Natural killer cell treated with Interleukin-12 subunit alpha and Interleukin-12 subunit beta and Interleukin-15 and Interleukin-18, amount 100 ng/mL, for 72 hours (primary cell): Measurements from ENCODE around the gene GGT1. TPM values are rescaled to one million over a fixed set of nuclear protein-coding genes. Genes with fewer than 3 reads are reported as not detected.
"Not testable (repeated sequence)": the region's sequence is repeated elsewhere in the genome, so short reads cannot be mapped to it uniquely, and the experiment has no call there.

ENCODE experiments used
- ATAC-seq, 2 donors: fragments of 150-1000 bp; cut with Tn5 transposase in 1 of 2; sonication (Bioruptor Pico), chemical (Tn5 transposase) in 1 of 2; 2 replicates each; pipeline ENCODE4 v1.10.0; 2021
- DNase-seq: peaks from one replicate; pipeline ENCODE4 v3.0.0; 2022; ENCODE audit warnings: low spot score
- H3K27ac Mint-ChIP-seq, 2 donors: 1 replicate in 1 of 2; 2 replicates in 1 of 2; pipeline ENCODE4 v1.8.0; 2022; ENCODE audit warnings: mixed read lengths in 2 of 2, mild to moderate bottlenecking in 1 of 2, moderate library complexity in 1 of 2
- H3K27me3 Mint-ChIP-seq, 2 donors: 1 replicate in 1 of 2; 2 replicates in 1 of 2; pipeline ENCODE4 v1.8.0; 2022; ENCODE audit warnings: mixed read lengths in 2 of 2
- H3K36me3 Mint-ChIP-seq: one replicate; pipeline ENCODE4 v1.8.0; 2022; ENCODE audit warnings: mixed read lengths
- H3K4me1 Mint-ChIP-seq, 2 donors: 1 replicate in 1 of 2; 2 replicates in 1 of 2; pipeline ENCODE4 v1.8.0; 2022; ENCODE audit warnings: low read depth in 2 of 2, mixed read lengths in 2 of 2, mild to moderate bottlenecking in 1 of 2
- H3K4me3 Mint-ChIP-seq: one replicate; pipeline ENCODE4 v1.8.0; 2022; ENCODE audit warnings: mixed read lengths
- H3K9me3 Mint-ChIP-seq: 2 replicates; pipeline ENCODE4 v1.8.0; 2022; ENCODE audit warnings: mixed read lengths
- total RNA-seq, 2 donors: library from RNA; stranded (reverse); gene quantifications; one replicate each; pipeline ENCODE4 v1.2.3, GENCODE V29; 2022

Gene GGT1
- 10 to 100 TPM; 13.7 to 59.5 TPM for total RNA-seq

- H3K36me3 Mint-ChIP-seq, H3K9me3 Mint-ChIP-seq, H3K27me3 Mint-ChIP-seq, DNase-seq, ATAC-seq: not testable (repeated sequence)
- peak within 1 kb of the TSS; percentile 73 to 87 for H3K27ac Mint-ChIP-seq
- peak within 1 kb of the TSS; percentile 75 for H3K4me3 Mint-ChIP-seq
- H3K4me1 Mint-ChIP-seq: peaks cover 20 to 30% of the 10 kb centered on the region in 2 donors
These were observed at the start of gene GGT1 for GRCh38 chr22:24602847-24603769. Gene GGT1, plus strand, starts transcription at chr22:24603193. Its CDS starts 7,889 bp downstream, at chr22:24611082.

GRCh38 chr22:24553597-24554312 is 49.2 kb upstream of the GGT1 start:
- H3K4me1 Mint-ChIP-seq: peaks cover 49 to 57% of the 10 kb centered on the region in 2 donors
- no peak for DNase-seq

GRCh38 chr22:24554313-24555164 is 48.5 kb upstream of the GGT1 start, which contains the start of gene GUCD1:
Gene GUCD1, minus strand, starts transcription at chr22:24555138. Its CDS starts 147 bp downstream, at chr22:24554991.
- H3K27me3 Mint-ChIP-seq: no peaks in the 10 kb centered on the region
- peak within 1 kb of the TSS; percentile 96 to 97 for H3K27ac Mint-ChIP-seq
- H3K9me3 Mint-ChIP-seq: no peaks in the 10 kb centered on the region
- peak within 1 kb of the TSS; percentile 97 for H3K4me3 Mint-ChIP-seq
- DNase-seq: peak; percentile 68
- no peak for ATAC-seq
- peaks cover 54 to 62% of the 10 kb centered on the region in 2 donors for H3K4me1 Mint-ChIP-seq
- peaks cover 24% of the 10 kb centered on the region for H3K36me3 Mint-ChIP-seq

More at GRCh38 chr22:24553597-24554312, 49.2 kb upstream of the GGT1 start:
- no peaks in the 10 kb centered on the region for H3K27me3 Mint-ChIP-seq
- peaks cover 20% of the 10 kb centered on the region for H3K36me3 Mint-ChIP-seq
- H3K9me3 Mint-ChIP-seq: no peaks in the 10 kb centered on the region
- peak overlapping the region; percentile 97 for H3K4me3 Mint-ChIP-seq
- no peak for ATAC-seq
- peak overlapping the region; percentile 96 to 97 for H3K27ac Mint-ChIP-seq

GRCh38 chr22:24555165-24556039 is 47.6 kb upstream of the GGT1 start, which contains the start of gene SNRPD3:
Gene SNRPD3, plus strand, starts transcription at chr22:24555999. Its CDS starts 1,676 bp downstream, at chr22:24557675.
- no peaks in the 10 kb centered on the region for H3K9me3 Mint-ChIP-seq
- peak; percentile 98 for DNase-seq
- H3K27me3 Mint-ChIP-seq: no peaks in the 10 kb centered on the region
- peak; percentile 93 to 94 for ATAC-seq
- H3K36me3 Mint-ChIP-seq: peaks cover 24% of the 10 kb centered on the region
- peak within 1 kb of the TSS; percentile 96 to 97 for H3K27ac Mint-ChIP-seq
- H3K4me1 Mint-ChIP-seq: peaks cover 53 to 59% of the 10 kb centered on the region in 2 donors
- peak within 1 kb of the TSS; percentile 94 for H3K4me3 Mint-ChIP-seq

- Mint-ChIP-seq H3K27ac (no peak overlapping the region), H3K36me3 (peaks cover 24% of the 10 kb centered on the region), H3K27me3 (no peaks in the 10 kb centered on the region), H3K4me3 (no peak overlapping the region), H3K9me3 (no peaks in the 10 kb centered on the region), H3K4me1 (peaks cover 43 to 45% of the 10 kb centered on the region in 2 donors)
- no peak for DNase-seq
- no peak for ATAC-seq
These were observed 43.5 kb upstream of the GGT1 start for GRCh38 chr22:24559471-24559870.

- H3K4me1 Mint-ChIP-seq: peaks cover 39 to 40% of the 10 kb centered on the region in 2 donors
- no peak overlapping the region for H3K27ac Mint-ChIP-seq
- no peak overlapping the region for H3K4me3 Mint-ChIP-seq
- peaks cover 9% of the 10 kb centered on the region for H3K36me3 Mint-ChIP-seq
- no peak for ATAC-seq
- H3K27me3 Mint-ChIP-seq: no peaks in the 10 kb centered on the region
- no peaks in the 10 kb centered on the region for H3K9me3 Mint-ChIP-seq
- DNase-seq: no peak
These were observed 39.7 kb upstream of the GGT1 start for GRCh38 chr22:24563246-24563645.

GRCh38 chr22:24564376-24565058 is 38.5 kb upstream of the GGT1 start:
- no peak for DNase-seq
- Mint-ChIP-seq H3K4me1 (peaks cover 29% of the 10 kb centered on the region in 2 donors), H3K27ac (peak overlapping the region in 1 of 2 donors; percentile 30), H3K27me3 (no peaks in the 10 kb centered on the region), H3K36me3 (peaks cover 3% of the 10 kb centered on the region), H3K4me3 (no peak overlapping the region), H3K9me3 (no peaks in the 10 kb centered on the region)
- no peak for ATAC-seq

GRCh38 chr22:24565077-24565476 is 37.9 kb upstream of the GGT1 start:
- DNase-seq (no peak), ATAC-seq (no peak)
- Mint-ChIP-seq H3K4me3 (no peak overlapping the region), H3K4me1 (peaks cover 29% of the 10 kb centered on the region in 2 donors), H3K27me3 (no peaks in the 10 kb centered on the region), H3K27ac (no peak overlapping the region), H3K36me3 (peaks cover 6% of the 10 kb centered on the region), H3K9me3 (no peaks in the 10 kb centered on the region)

- Mint-ChIP-seq H3K4me1 (peaks cover 25 to 29% of the 10 kb centered on the region in 2 donors), H3K9me3 (no peaks in the 10 kb centered on the region), H3K27me3 (no peaks in the 10 kb centered on the region), H3K36me3 (peaks cover 10% of the 10 kb centered on the region), H3K4me3 (no peak overlapping the region), H3K27ac (peak overlapping the region in 1 of 2 donors; percentile 34)
- DNase-seq (no peak), ATAC-seq (no peak)
These were observed 36.0 kb upstream of the GGT1 start for GRCh38 chr22:24566899-24567511.

- no peaks in the 10 kb centered on the region for H3K27me3 Mint-ChIP-seq
- H3K36me3 Mint-ChIP-seq: peaks cover 13% of the 10 kb centered on the region
- no peak overlapping the region for H3K27ac Mint-ChIP-seq
These were observed 35.3 kb upstream of the GGT1 start for GRCh38 chr22:24567668-24568067.

GRCh38 chr22:24571266-24571665 is 31.7 kb upstream of the GGT1 start:
- H3K9me3 Mint-ChIP-seq: no peaks in the 10 kb centered on the region
- peaks cover 6 to 8% of the 10 kb centered on the region in 2 donors for H3K4me1 Mint-ChIP-seq
- H3K4me3 Mint-ChIP-seq: no peak overlapping the region
- H3K36me3 Mint-ChIP-seq: peaks cover 32% of the 10 kb centered on the region
- no peaks in the 10 kb centered on the region for H3K27me3 Mint-ChIP-seq
- no peak overlapping the region for H3K27ac Mint-ChIP-seq
- ATAC-seq (no peak), DNase-seq (peak; percentile 56)

More at GRCh38 chr22:24567668-24568067, 35.3 kb upstream of the GGT1 start:
- H3K9me3 Mint-ChIP-seq: no peaks in the 10 kb centered on the region
- ATAC-seq (no peak), DNase-seq (no peak)
- no peak overlapping the region for H3K4me3 Mint-ChIP-seq
- peaks cover 24 to 27% of the 10 kb centered on the region in 2 donors for H3K4me1 Mint-ChIP-seq
